ENCODE measurements around the gene PPBP. TPM values are rescaled to one million over a fixed set of nuclear protein-coding genes. Genes with fewer than 3 reads are reported as not detected.

PPBP gene
- not detected for total RNA-seq
- polyA plus RNA-seq, result under 1 TPM in 1 of 3 donors, not detected in 2; 0.38 TPM

DNA sequence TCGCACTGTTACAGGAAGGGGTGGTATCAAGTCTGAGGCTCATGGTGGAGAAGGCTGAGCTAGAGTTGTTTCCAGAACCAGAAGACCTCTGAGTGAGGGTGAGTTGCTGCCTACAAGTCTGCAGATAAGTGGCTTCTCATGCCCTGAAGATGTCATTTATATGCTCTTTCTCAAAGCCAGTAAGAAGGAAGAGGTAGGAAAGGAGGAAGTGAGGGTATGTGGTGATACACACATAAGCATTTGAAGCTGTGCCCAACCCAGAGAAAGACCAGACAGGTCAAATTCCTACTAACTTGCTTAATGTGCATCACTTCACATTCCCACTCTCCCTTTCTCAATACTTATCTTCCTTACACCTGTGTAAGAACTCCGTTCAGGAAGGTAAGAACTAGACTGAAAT is at the start of gene PPBP:
Gene PPBP, minus strand, starts transcription at position 130 of the 400 bp plus-strand sequence. Its CDS starts 87 bp downstream, at position 43.
- WGBS, 2 donors, result 83 to 84% methylated on average over 2 of the region's 2 CpGs
- Histone ChIP-seq H3K27ac (no peak within 1 kb of the TSS), H3K27me3 (no peaks in the 10 kb centered on the region), H3K4me1 (no peaks in the 10 kb centered on the region), H3K4me3 (no peak within 1 kb of the TSS), H3K9me3 (no peaks in the 10 kb centered on the region), H3K36me3 (no peaks in the 10 kb centered on the region)
- intact Hi-C loops (cut with DNase I), result no loop called here
- no peak for DNase-seq
- TF ChIP-seq, protein P1, sequence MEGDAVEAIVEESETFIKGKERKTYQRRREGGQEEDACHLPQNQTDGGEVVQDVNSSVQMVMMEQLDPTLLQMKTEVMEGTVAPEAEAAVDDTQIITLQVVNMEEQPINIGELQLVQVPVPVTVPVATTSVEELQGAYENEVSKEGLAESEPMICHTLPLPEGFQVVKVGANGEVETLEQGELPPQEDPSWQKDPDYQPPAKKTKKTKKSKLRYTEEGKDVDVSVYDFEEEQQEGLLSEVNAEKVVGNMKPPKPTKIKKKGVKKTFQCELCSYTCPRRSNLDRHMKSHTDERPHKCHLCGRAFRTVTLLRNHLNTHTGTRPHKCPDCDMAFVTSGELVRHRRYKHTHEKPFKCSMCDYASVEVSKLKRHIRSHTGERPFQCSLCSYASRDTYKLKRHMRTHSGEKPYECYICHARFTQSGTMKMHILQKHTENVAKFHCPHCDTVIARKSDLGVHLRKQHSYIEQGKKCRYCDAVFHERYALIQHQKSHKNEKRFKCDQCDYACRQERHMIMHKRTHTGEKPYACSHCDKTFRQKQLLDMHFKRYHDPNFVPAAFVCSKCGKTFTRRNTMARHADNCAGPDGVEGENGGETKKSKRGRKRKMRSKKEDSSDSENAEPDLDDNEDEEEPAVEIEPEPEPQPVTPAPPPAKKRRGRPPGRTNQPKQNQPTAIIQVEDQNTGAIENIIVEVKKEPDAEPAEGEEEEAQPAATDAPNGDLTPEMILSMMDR (IDR thresholded peaks at IDR 0.05), result no peak
- TF ChIP-seq EP300 (IDR thresholded peaks at IDR 0.05), result no peak
- TF ChIP-seq POLR2A (IDR thresholded peaks at IDR 0.05), result no peak
- TF ChIP-seq POLR2AphosphoS5 (IDR thresholded peaks at IDR 0.05), result no peak

DNA sequence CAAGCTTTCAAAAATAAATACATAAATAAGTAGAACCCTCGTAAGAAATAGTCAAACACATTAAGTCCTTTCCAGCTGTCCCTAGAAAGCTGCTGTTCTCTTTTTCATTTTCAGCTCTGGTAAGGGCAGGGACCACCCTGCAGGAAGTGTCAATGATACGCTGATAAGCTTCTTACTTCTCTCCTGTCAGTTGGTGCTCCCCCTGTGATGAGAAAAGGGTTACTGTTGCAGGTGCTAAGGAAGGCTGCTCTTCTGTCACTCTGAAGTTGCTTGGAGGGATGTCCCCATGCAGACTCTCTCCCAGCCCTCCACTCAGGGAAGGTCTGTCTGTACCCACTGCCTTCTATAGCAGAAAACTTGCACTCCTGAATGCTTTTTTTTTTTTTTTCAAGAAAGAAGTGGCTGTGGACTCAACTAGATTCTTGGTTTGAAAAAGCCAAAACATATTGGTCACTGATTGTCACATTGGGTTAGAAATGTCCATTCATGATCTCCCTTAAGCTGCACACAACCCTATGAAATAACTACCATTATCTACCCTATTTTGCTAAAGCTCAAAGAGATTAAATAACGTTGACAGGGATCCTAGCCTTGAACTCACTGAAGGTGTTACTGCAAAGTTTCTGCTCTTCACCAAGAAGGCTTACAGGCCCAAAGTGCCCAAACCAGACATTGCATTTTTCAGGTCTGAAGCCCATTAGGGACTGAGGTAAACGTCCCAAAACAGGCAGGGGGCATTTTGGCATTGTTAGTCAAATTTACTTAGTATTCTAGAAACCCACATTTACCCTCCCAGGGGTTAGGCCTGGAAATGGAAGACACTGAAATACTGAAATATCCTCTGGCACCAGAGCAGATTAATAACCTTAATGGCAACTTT is 49.3 kb upstream of the PPBP start:
- Histone ChIP-seq H3K36me3 (no peaks in the 10 kb centered on the region), H3K4me3 (peak overlapping the region in 3 of 4 donors; percentile 59 to 73 (median 65)), H3K9me3 (no peaks in the 10 kb centered on the region), H3K27ac (no peak overlapping the region), H3K27me3 (no peaks in the 10 kb centered on the region), H3K4me1 (peaks cover 0 to 14% (median 7%) of the 10 kb centered on the region in 4 donors)
- 24 to 34% methylated on average over 4 of the region's 4 CpGs for WGBS, 2 donors
- TF ChIP-seq EP300 (IDR thresholded peaks at IDR 0.05), result no peak
- intact Hi-C loops (cut with DNase I), result loop anchor here (10.0 kb wide), 1 partner anchor 173 kb away; the partner anchor contains the start of gene CXCL1
- no peak for DNase-seq

GRCh38 chr4:74033739-74034138 is 45.7 kb upstream of the PPBP start:
- Histone ChIP-seq H3K27me3 (no peaks in the 10 kb centered on the region), H3K27ac (no peak overlapping the region), H3K4me3 (no peak overlapping the region), H3K4me1 (peaks cover 0 to 9% (median 6%) of the 10 kb centered on the region in 4 donors), H3K9me3 (no peaks in the 10 kb centered on the region), H3K36me3 (no peaks in the 10 kb centered on the region)
- TF ChIP-seq, protein P1 (IDR thresholded peaks at IDR 0.05), result no peak
- TF ChIP-seq POLR2A (IDR thresholded peaks at IDR 0.05) (no peak), POLR2AphosphoS5 (IDR thresholded peaks at IDR 0.05) (no peak), EP300 (IDR thresholded peaks at IDR 0.05) (no peak)
- intact Hi-C loops (cut with DNase I), result loop anchor here (10.0 kb wide), 1 partner anchor 169 kb away; the partner anchor contains the start of gene CXCL1
- no peak for DNase-seq

- H3K27me3 ChIP-seq, result no peaks in the 10 kb centered on the region
- H3K4me3 ChIP-seq, result no peak overlapping the region
- no peaks in the 10 kb centered on the region for H3K4me1 ChIP-seq
- no peak overlapping the region for H3K27ac ChIP-seq
- TF ChIP-seq, protein P1 (IDR thresholded peaks at IDR 0.05), result no peak
- no peaks in the 10 kb centered on the region for H3K9me3 ChIP-seq
- intact Hi-C loops (cut with DNase I), result loop anchor here (10.0 kb wide), 1 partner anchor 167 kb away; the partner anchor contains the start of gene CXCL1
- no peak for DNase-seq
- no peaks in the 10 kb centered on the region for H3K36me3 ChIP-seq
Observed at GRCh38 chr4:74032064-74032463, 44.1 kb upstream of the PPBP start.

DNA sequence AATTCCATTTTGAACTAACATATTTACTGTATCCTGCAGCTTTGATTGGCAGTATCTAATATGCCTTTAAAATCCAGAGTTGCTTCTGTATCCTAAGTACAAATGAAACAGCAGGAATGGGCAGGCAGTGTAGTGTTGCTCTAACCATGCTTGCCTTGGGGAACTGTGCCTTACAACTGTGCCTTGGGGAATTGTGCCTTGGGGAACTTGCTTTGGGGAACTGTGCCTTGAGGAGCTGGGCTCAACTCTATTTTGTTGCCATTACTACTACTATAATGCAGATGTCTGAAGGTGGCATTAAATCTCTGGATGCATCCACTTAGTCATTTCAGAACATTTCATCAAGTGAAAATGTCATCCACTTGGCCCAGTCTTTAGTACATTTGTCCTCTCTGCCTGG is 43.6 kb upstream of the PPBP start:
- TF ChIP-seq POLR2A (IDR thresholded peaks at IDR 0.05) (no peak), EP300 (IDR thresholded peaks at IDR 0.05) (no peak), POLR2AphosphoS5 (IDR thresholded peaks at IDR 0.05) (no peak)
- TF ChIP-seq, protein P1 (IDR thresholded peaks at IDR 0.05), result no peak
- no peak overlapping the region for H3K4me3 ChIP-seq
- H3K36me3 ChIP-seq, result no peaks in the 10 kb centered on the region
- H3K27me3 ChIP-seq, result no peaks in the 10 kb centered on the region
- no peak overlapping the region for H3K27ac ChIP-seq
- H3K4me1 ChIP-seq, result no peaks in the 10 kb centered on the region
- no peak for DNase-seq
- no peaks in the 10 kb centered on the region for H3K9me3 ChIP-seq
- intact Hi-C loops (cut with DNase I), result loop anchor here (10.0 kb wide), 1 partner anchor 167 kb away; the partner anchor contains the start of gene CXCL1
